K562 (cell line): Measurements from ENCODE around the gene CACNB2. TPM values are rescaled to one million over a fixed set of nuclear protein-coding genes. Genes with fewer than 3 reads are reported as not detected.

Experiments used
- ATAC-seq: fragments of 200-7000 bp; cut with Tn5 transposase; 3 replicates; pipeline ENCODE4 v1.9.1; 2020; ENCODE audit warnings: moderate library complexity
- BruUV-seq: library from RNA; stranded (reverse); fragments of 400-500 nt; replicated peaks from 2 replicates; lab custom pipeline; 2021; lab: Mats Ljungman, UMichigan
- CTCF ChIA-PET: fragments of 300-600 bp; formaldehyde crosslinking; extraction: SDS; loops from one replicate; lab custom pipeline; 2021; ENCODE audit warnings: low intra/inter-chr PET ratio; lab: Yijun Ruan, JAX
- POLR2A ChIA-PET: fragments of 300-600, 350-650 bp; sonication (Branson Sonifier 250); formaldehyde crosslinking; extraction: SDS; loops from one replicate; lab custom pipeline; 2021; ENCODE audit warnings: antibody characterized with exemption, inconsistent platforms; lab: Yijun Ruan, JAX
- DNase-seq, 4 experiments: peaks; one replicate each; pipeline versions ENCODE4 v3.0.0 to v3.0.0-alpha.2; 2011 to 2018; ENCODE audit warnings: low spot score in 3 of 4, mixed read lengths in 3 of 4; ENCODE audit errors: extremely low read depth in 1 of 4
- FAIRE-seq: peaks from 2 replicates; lab custom pipeline; 2011; peaks lifted over from hg19 to GRCh38; lab: Jason Lieb, UNC
- H2AFZ ChIP-seq: 2 replicates; pipeline ENCODE4 v1.6.0; 2011; ENCODE audit warnings: low read depth, low read length, control low read depth, inconsistent platforms
- H3K27ac ChIP-seq: fragments of 200-600 bp; 3 replicates; pipeline ENCODE4 v1.8.0; 2011; ENCODE audit warnings: low read depth, mild to moderate bottlenecking, control low read depth, inconsistent platforms, low read length, moderate library complexity, mixed read lengths; ENCODE audit errors: extremely low read depth
- H3K27me3 ChIP-seq, 2 experiments: fragments of 300-600 bp in 1 of 2; 2 replicates in 1 of 2; 3 replicates in 1 of 2; pipeline versions ENCODE4 v1.6.0 to v1.8.0; 2011; ENCODE audit warnings: inconsistent platforms in 2 of 2, low read length in 2 of 2, mild to moderate bottlenecking in 1 of 2, mixed read lengths in 1 of 2, moderate library complexity in 1 of 2; ENCODE audit not compliant: control insufficient read depth in 2 of 2, insufficient read depth in 2 of 2
- H3K36me3 ChIP-seq: fragments of 300-600 bp; 3 replicates; pipeline ENCODE4 v1.8.0; 2011; ENCODE audit warnings: mild to moderate bottlenecking, low read length, inconsistent platforms; ENCODE audit not compliant: control insufficient read depth, insufficient read depth
- H3K4me1 ChIP-seq, 2 experiments: fragments of 200-600 bp in 1 of 2; replicated peaks in 1 of 2; 2 replicates in 1 of 2; 3 replicates in 1 of 2; pipeline versions ENCODE4 v1.5.1 to v1.8.0; 2011; ENCODE audit warnings: inconsistent platforms in 2 of 2, low read length in 2 of 2, mild to moderate bottlenecking in 1 of 2, mixed read lengths in 1 of 2, moderate library complexity in 1 of 2; ENCODE audit not compliant: control insufficient read depth in 2 of 2, insufficient read depth in 2 of 2
- H3K4me2 ChIP-seq: 2 replicates; pipeline ENCODE4 v1.6.1; 2011; ENCODE audit warnings: low read length, control low read depth, inconsistent platforms, mixed read lengths; ENCODE audit not compliant: insufficient read depth
- H3K4me3 ChIP-seq: fragments of 200-600 bp; sonication (generic), shearing (Covaris generic); 2 replicates; pipeline ENCODE4 v1.5.1; 2016; ENCODE audit warnings: control low read depth, inconsistent platforms
- H3K79me2 ChIP-seq: fragments of 200-600 bp; 3 replicates; pipeline ENCODE4 v1.8.0; 2011; ENCODE audit warnings: low read length, inconsistent platforms; ENCODE audit not compliant: control insufficient read depth, insufficient read depth
- H3K9ac ChIP-seq, 2 experiments: 2 replicates each; pipeline versions ENCODE4 v1.6.0 to v1.6.1; 2011; ENCODE audit warnings: low read depth in 2 of 2, low read length in 2 of 2, control low read depth in 1 of 2, inconsistent platforms in 1 of 2, mild to moderate bottlenecking in 1 of 2, mixed read lengths in 1 of 2; ENCODE audit not compliant: insufficient read depth in 1 of 2
- H3K9me1 ChIP-seq: one replicate; pipeline ENCODE4 v1.6.0; 2011; ENCODE audit warnings: inconsistent platforms, mild to moderate bottlenecking, low read length, moderate library complexity; ENCODE audit not compliant: control insufficient read depth, insufficient read depth
- H3K9me3 ChIP-seq: replicated peaks from 2 replicates; pipeline ENCODE4 v1.5.1; 2011; ENCODE audit warnings: low read depth, low read length, inconsistent platforms; ENCODE audit not compliant: control insufficient read depth, insufficient read depth
- H4K20me1 ChIP-seq: replicated peaks from 2 replicates; pipeline ENCODE4 v1.6.1; 2011; ENCODE audit warnings: low read length, inconsistent platforms, mixed read lengths; ENCODE audit not compliant: control insufficient read depth, insufficient read depth
- MTF1 ChIP-seq: fragments of 250-450 bp; sonication (Bioruptor Pico); IDR thresholded peaks from 2 replicates; pipeline ENCODE4 v1.9.0; 2021; ENCODE audit warnings: moderate library complexity, mild to moderate bottlenecking, inconsistent platforms, borderline replicate concordance
- WGBS: fragments of 100-300 bp; shearing (Covaris generic); methylation state at CpG from one replicate; pipeline ENCODE4 v1.1.6; 2016; ENCODE audit warnings: low coverage, mixed read lengths; ENCODE audit not compliant: insufficient coverage; ENCODE audit errors: missing lambda C conversion rate; 5-methylcytosine and 5-hydroxymethylcytosine counted together
- in situ Hi-C: fragments of 300-500 bp; cut with MboI; formaldehyde crosslinking; loops from 4 replicates; pipeline ENCODE4 v1.15.0; 2018; ENCODE audit warnings: inconsistent platforms, mixed read lengths
- intact Hi-C: fragments of 100-400 bp; cut with micrococcal nuclease; formaldehyde crosslinking; loops from 2 replicates; pipeline ENCODE4 v1.14.2; 2022
- polyA plus RNA-seq, 8 experiments: library from polyadenylated mRNA; depleted of rRNA in 4 of 8; stranded (reverse) in 5 of 8; unstranded in 3 of 8; fragments of >200 nt; fragmentation: Nextera tagmentation in 2 of 8; fragmentation: Illumina TruSeq in 1 of 8; extraction: Ambion mirVana in 2 of 8; extraction: Trizol in 1 of 8; gene quantifications; 2 replicates each; pipeline versions ENCODE4 v1.2.1 to v1.2.3, GENCODE V29; 2011 to 2014; ENCODE audit warnings: inconsistent platforms in 1 of 8, missing spikeins in 1 of 8
- total RNA-seq, 7 experiments: library from RNA; depleted of rRNA in 6 of 7; stranded (reverse); fragments of >200 nt in 6 of 7; fragmentation: Illumina TruSeq in 2 of 7; extraction: Trizol in 2 of 7; gene quantifications; 2 replicates each; pipeline versions ENCODE4 v1.2.1 to v1.2.3, GENCODE V29; 2011 to 2021; ENCODE audit warnings: low replicate concordance in 1 of 7
- TF ChIP-seq, protein P1 (sequence below): IDR thresholded peaks from 2 replicates; pipeline ENCODE4 v1.6.1; 2016; ENCODE audit warnings: missing genetic modification characterization, missing compliant biosample characterization
- TF ChIP-seq, protein P2 (sequence below): fragments of 200-800 bp; sonication (Bioruptor generic); IDR thresholded peaks from 2 replicates; pipeline ENCODE4 v1.6.1; 2016; ENCODE audit warnings: missing genetic modification characterization, missing compliant biosample characterization

CACNB2 gene
- total and polyA plus RNA-seq, 9 of the 15 experiments (the other 6 are each of a cell fraction or from before 2014, with no cell fraction given): 1.8 to 2.2 TPM; not detected in 7

DNA sequence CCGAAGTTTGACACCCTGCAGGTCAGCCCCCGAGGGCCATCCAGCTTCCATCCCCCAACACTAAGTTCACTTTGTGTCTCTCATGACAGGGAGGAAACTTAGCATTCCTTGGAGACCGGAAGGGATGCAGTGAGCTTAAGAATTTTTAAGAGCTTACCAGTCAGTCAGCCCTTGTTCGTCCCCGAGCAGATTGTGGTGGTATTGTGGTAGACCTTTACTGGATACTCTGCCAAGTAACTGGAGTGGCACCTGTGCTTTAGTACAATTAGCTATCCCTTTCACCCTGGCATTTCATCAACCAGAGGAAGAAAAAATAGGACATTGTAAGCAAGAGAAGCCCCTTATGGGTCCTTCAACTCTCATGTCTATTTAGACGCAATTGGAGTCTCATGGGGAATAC is 436.4 kb downstream of the CACNB2 start:
- no peaks in the 10 kb centered on the region for H3K27me3 ChIP-seq
- H3K4me2 ChIP-seq: no peak overlapping the region
- no peaks in the 10 kb centered on the region for H3K4me1 ChIP-seq
- ChIA-PET CTCF (no interaction called here), POLR2A (no interaction called here)
- H3K4me3 ChIP-seq: no peak overlapping the region
- in situ Hi-C loops (no loop called here), intact Hi-C loops (no loop called here)
- H3K27ac ChIP-seq: no peak overlapping the region
- H3K79me2 ChIP-seq: no peaks in the 10 kb centered on the region
- TF ChIP-seq MTF1 (CRISPR knock-in tag): no peak
- TF ChIP-seq, protein P1, sequence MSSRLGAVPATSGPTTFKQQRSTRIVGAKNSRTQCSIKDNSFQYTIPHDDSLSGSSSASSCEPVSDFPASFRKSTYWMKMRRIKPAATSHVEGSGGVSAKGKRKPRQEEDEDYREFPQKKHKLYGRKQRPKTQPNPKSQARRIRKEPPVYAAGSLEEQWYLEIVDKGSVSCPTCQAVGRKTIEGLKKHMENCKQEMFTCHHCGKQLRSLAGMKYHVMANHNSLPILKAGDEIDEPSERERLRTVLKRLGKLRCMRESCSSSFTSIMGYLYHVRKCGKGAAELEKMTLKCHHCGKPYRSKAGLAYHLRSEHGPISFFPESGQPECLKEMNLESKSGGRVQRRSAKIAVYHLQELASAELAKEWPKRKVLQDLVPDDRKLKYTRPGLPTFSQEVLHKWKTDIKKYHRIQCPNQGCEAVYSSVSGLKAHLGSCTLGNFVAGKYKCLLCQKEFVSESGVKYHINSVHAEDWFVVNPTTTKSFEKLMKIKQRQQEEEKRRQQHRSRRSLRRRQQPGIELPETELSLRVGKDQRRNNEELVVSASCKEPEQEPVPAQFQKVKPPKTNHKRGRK: no peak
- TF ChIP-seq, protein P2, sequence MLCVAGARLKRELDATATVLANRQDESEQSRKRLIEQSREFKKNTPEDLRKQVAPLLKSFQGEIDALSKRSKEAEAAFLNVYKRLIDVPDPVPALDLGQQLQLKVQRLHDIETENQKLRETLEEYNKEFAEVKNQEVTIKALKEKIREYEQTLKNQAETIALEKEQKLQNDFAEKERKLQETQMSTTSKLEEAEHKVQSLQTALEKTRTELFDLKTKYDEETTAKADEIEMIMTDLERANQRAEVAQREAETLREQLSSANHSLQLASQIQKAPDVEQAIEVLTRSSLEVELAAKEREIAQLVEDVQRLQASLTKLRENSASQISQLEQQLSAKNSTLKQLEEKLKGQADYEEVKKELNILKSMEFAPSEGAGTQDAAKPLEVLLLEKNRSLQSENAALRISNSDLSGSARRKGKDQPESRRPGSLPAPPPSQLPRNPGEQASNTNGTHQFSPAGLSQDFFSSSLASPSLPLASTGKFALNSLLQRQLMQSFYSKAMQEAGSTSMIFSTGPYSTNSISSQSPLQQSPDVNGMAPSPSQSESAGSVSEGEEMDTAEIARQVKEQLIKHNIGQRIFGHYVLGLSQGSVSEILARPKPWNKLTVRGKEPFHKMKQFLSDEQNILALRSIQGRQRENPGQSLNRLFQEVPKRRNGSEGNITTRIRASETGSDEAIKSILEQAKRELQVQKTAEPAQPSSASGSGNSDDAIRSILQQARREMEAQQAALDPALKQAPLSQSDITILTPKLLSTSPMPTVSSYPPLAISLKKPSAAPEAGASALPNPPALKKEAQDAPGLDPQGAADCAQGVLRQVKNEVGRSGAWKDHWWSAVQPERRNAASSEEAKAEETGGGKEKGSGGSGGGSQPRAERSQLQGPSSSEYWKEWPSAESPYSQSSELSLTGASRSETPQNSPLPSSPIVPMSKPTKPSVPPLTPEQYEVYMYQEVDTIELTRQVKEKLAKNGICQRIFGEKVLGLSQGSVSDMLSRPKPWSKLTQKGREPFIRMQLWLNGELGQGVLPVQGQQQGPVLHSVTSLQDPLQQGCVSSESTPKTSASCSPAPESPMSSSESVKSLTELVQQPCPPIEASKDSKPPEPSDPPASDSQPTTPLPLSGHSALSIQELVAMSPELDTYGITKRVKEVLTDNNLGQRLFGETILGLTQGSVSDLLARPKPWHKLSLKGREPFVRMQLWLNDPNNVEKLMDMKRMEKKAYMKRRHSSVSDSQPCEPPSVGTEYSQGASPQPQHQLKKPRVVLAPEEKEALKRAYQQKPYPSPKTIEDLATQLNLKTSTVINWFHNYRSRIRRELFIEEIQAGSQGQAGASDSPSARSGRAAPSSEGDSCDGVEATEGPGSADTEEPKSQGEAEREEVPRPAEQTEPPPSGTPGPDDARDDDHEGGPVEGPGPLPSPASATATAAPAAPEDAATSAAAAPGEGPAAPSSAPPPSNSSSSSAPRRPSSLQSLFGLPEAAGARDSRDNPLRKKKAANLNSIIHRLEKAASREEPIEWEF (CRISPR knock-in tag): no peak
- peaks cover 27% of the 10 kb centered on the region for H3K36me3 ChIP-seq
- no peak overlapping the region for H3K9ac ChIP-seq
- 100% methylated on average over 6 of the region's 6 CpGs for WGBS
- DNase-seq (no peak), FAIRE-seq (no peak), ATAC-seq (no peak)
- H3K9me1 ChIP-seq: no peaks in the 10 kb centered on the region
- H4K20me1 ChIP-seq: no peaks in the 10 kb centered on the region
- H2AFZ ChIP-seq: no peak overlapping the region
- no TSS peak for BruUV-seq
- peaks cover 13% of the 10 kb centered on the region; the same call in 1 of the 2 replicates for H3K9me3 ChIP-seq
